HCT116 (cell line): ENCODE data around the gene ERVMER34-1. TPM values are rescaled to one million over a fixed set of nuclear protein-coding genes. Genes with fewer than 3 reads are reported as not detected.

Source experiments
- ATAC-seq: fragments of 200-7000 bp; cut with Tn5 transposase; 2 replicates; pipeline ENCODE4 v1.9.1; 2020; ENCODE audit warnings: mild to moderate bottlenecking, moderate library complexity
- BruUV-seq: library from RNA; stranded (reverse); fragments of 400-500 nt; replicated peaks from 2 replicates; lab custom pipeline; 2021; lab: Mats Ljungman, UMichigan
- CTCF ChIA-PET: fragments of 300-600 bp; sonication (Branson Sonifier 250); formaldehyde crosslinking; loops from one replicate; lab custom pipeline; 2021; ENCODE audit warnings: antibody characterized with exemption; lab: Charles Lee
- POLR2A ChIA-PET: fragments of 300-600, 350-600 bp; sonication (Branson Sonifier 250); formaldehyde crosslinking; loops from one replicate; lab custom pipeline; 2021; ENCODE audit warnings: antibody characterized with exemption; lab: Charles Lee
- RAD21 ChIA-PET, 2 experiments: fragments of 300-600 bp; sonication (Branson Sonifier 250); formaldehyde crosslinking; loops; one replicate each; lab custom pipeline; 2023; ENCODE audit warnings: low total read pairs in 2 of 2; ENCODE audit not compliant: uncharacterized antibody in 2 of 2, unreplicated experiment in 2 of 2, low non-redundant PET in 1 of 2; lab: Charles Lee
- DNase-seq: peaks from one replicate; pipeline ENCODE4 v3.0.0-alpha.2; 2010; ENCODE audit warnings: low read depth, low spot score
- H2AFZ ChIP-seq: fragments of 200-600 bp; shearing (Covaris generic), sonication (generic); 2 replicates; pipeline ENCODE4 v1.6.1; 2017; ENCODE audit warnings: low read depth, mixed run types, mixed read lengths, antibody characterized with exemption, low read length; ENCODE audit not compliant: poor library complexity, severe bottlenecking
- H3K27ac ChIP-seq: 2 replicates; pipeline ENCODE4 v1.5.1; 2012; ENCODE audit warnings: low read depth, low read length
- H3K27me3 ChIP-seq: fragments of 200-600 bp; sonication (generic); 2 replicates; pipeline ENCODE4 v1.6.1; 2016; ENCODE audit warnings: mixed run types, low read length, mixed read lengths; ENCODE audit not compliant: insufficient read depth
- H3K36me3 ChIP-seq, 2 experiments: fragments of 200-500 bp in 1 of 2; fragments of 200-600 bp in 1 of 2; sonication (Bioruptor generic) in 1 of 2; sonication (generic) in 1 of 2; 2 replicates each; pipeline versions ENCODE4 v1.5.1 to v1.6.1; 2014 to 2016; ENCODE audit warnings: low read length in 2 of 2, inconsistent platforms in 1 of 2, mixed read lengths in 1 of 2, mixed run types in 1 of 2; ENCODE audit not compliant: insufficient read depth in 2 of 2, control insufficient read depth in 1 of 2
- H3K4me1 ChIP-seq, 2 experiments: fragments of 200-600 bp in 1 of 2; sonication (generic) in 1 of 2; 2 replicates each; pipeline versions ENCODE4 v1.5.1 to v1.6.1; 2012 to 2017; ENCODE audit warnings: low read length in 2 of 2, inconsistent platforms in 1 of 2, mild to moderate bottlenecking in 1 of 2, mixed read lengths in 1 of 2, mixed run types in 1 of 2, moderate library complexity in 1 of 2; ENCODE audit not compliant: insufficient read depth in 2 of 2, control insufficient read depth in 1 of 2
- H3K4me2 ChIP-seq: fragments of 200-600 bp; sonication (generic); 2 replicates; pipeline ENCODE4 v1.6.1; 2017; ENCODE audit warnings: mixed run types, low read length, mixed read lengths
- H3K4me3 ChIP-seq, 2 experiments: fragments of 200-600 bp in 1 of 2; sonication (generic) in 1 of 2; replicated peaks in 1 of 2; 2 replicates each; pipeline ENCODE4 v1.5.1; 2011 to 2016; ENCODE audit warnings: low read length in 2 of 2, control low read depth in 1 of 2, low read depth in 1 of 2, mild to moderate bottlenecking in 1 of 2, mixed read lengths in 1 of 2, mixed run types in 1 of 2
- H3K79me2 ChIP-seq: fragments of 200-600 bp; sonication (generic); 2 replicates; pipeline ENCODE4 v1.6.1; 2017; ENCODE audit warnings: mild to moderate bottlenecking, mixed run types, low read length, moderate library complexity, mixed read lengths; ENCODE audit not compliant: insufficient read depth
- H3K9ac ChIP-seq: fragments of 200-600 bp; sonication (generic); 2 replicates; pipeline ENCODE4 v1.6.1; 2016; ENCODE audit warnings: low read length, mixed read lengths
- H3K9me2 ChIP-seq: fragments of 200-600 bp; sonication (generic), shearing (Covaris generic); 2 replicates; pipeline ENCODE4 v1.6.1; 2017; ENCODE audit warnings: mixed run types, mild to moderate bottlenecking, moderate library complexity; ENCODE audit not compliant: insufficient read depth
- H3K9me3 ChIP-seq, 2 experiments: fragments of 200-500 bp in 1 of 2; fragments of 200-600 bp in 1 of 2; sonication (Bioruptor generic) in 1 of 2; sonication (generic) in 1 of 2; 2 replicates each; pipeline ENCODE4 v1.6.1; 2014 to 2017; ENCODE audit warnings: low read length in 2 of 2, mixed read lengths in 2 of 2, inconsistent platforms in 1 of 2, low read depth in 1 of 2, mild to moderate bottlenecking in 1 of 2, mixed run types in 1 of 2, moderate library complexity in 1 of 2; ENCODE audit not compliant: control insufficient read depth in 1 of 2, insufficient read depth in 1 of 2
- H4K20me1 ChIP-seq: fragments of 200-600 bp; sonication (generic), shearing (Covaris generic); 2 replicates; pipeline ENCODE4 v1.6.1; 2017; ENCODE audit warnings: mixed run types, mild to moderate bottlenecking, moderate library complexity; ENCODE audit not compliant: insufficient read depth
- CBX3 ChIP-seq: IDR thresholded peaks from 2 replicates; pipeline ENCODE4 v1.6.1; 2012; ENCODE audit warnings: low read depth
- CEBPB ChIP-seq: IDR thresholded peaks from 2 replicates; pipeline ENCODE4 v1.6.1; 2012; ENCODE audit warnings: low read depth
- EGR1 ChIP-seq: IDR thresholded peaks from 2 replicates; pipeline ENCODE4 v1.6.1; 2012; ENCODE audit warnings: low read depth
- ELF1 ChIP-seq: IDR thresholded peaks from 2 replicates; pipeline ENCODE4 v1.6.1; 2012; ENCODE audit warnings: low read depth, borderline replicate concordance
- EZH2 ChIP-seq: fragments of 200-600 bp; sonication (generic); IDR thresholded peaks from 2 replicates; pipeline ENCODE4 v1.6.1; 2017; ENCODE audit warnings: antibody characterized with exemption, mixed run types
- EZH2phosphoT487 ChIP-seq: fragments of 200-600 bp; IDR thresholded peaks from 2 replicates; pipeline ENCODE4 v1.6.1; 2018; ENCODE audit warnings: antibody characterized with exemption, borderline replicate concordance
- FOSL1 ChIP-seq: IDR thresholded peaks from 2 replicates; pipeline ENCODE4 v1.6.1; 2012; ENCODE audit warnings: low read depth
- JUND ChIP-seq: IDR thresholded peaks from 2 replicates; pipeline ENCODE4 v1.6.1; 2012
- POLR2A ChIP-seq: IDR thresholded peaks from 2 replicates; pipeline ENCODE4 v1.7.0; 2011; ENCODE audit warnings: borderline replicate concordance; ENCODE audit not compliant: insufficient read depth, insufficient read length; ENCODE audit errors: extremely low read depth
- POLR2AphosphoS5 ChIP-seq: IDR thresholded peaks from 2 replicates; pipeline ENCODE4 v1.6.1; 2011; ENCODE audit warnings: mild to moderate bottlenecking, low read depth, low read length, moderate library complexity
- RAD21 ChIP-seq: IDR thresholded peaks from 2 replicates; pipeline ENCODE4 v1.6.1; 2012; ENCODE audit warnings: low read depth, mild to moderate bottlenecking
- SP1 ChIP-seq: IDR thresholded peaks from 2 replicates; pipeline ENCODE4 v1.6.1; 2012; ENCODE audit warnings: low read depth
- SRF ChIP-seq: IDR thresholded peaks from 2 replicates; pipeline ENCODE4 v1.6.1; 2012; ENCODE audit warnings: low read depth
- TCF7L2 ChIP-seq: IDR thresholded peaks from 2 replicates; pipeline ENCODE4 v1.7.0; 2011; ENCODE audit warnings: borderline replicate concordance, inconsistent platforms; ENCODE audit not compliant: insufficient read depth, insufficient read length; ENCODE audit errors: extremely low read depth
- YY1 ChIP-seq: IDR thresholded peaks from 2 replicates; pipeline ENCODE4 v1.6.1; 2011; ENCODE audit warnings: low read length, low read depth, moderate library complexity, mild to moderate bottlenecking; ENCODE audit not compliant: insufficient replicate concordance; ENCODE audit errors: extremely low read depth
- ZFX ChIP-seq: fragments of 450-650 bp; IDR thresholded peaks from 2 replicates; pipeline ENCODE4 v1.6.1; 2017
- ZNF274 ChIP-seq: fragments of 200-500 bp; sonication (Bioruptor generic); IDR thresholded peaks from 2 replicates; pipeline ENCODE4 v1.6.1; 2014; ENCODE audit warnings: mild to moderate bottlenecking, low read depth, low read length, inconsistent platforms
- intact Hi-C: fragments of 100-400 bp; cut with micrococcal nuclease; formaldehyde crosslinking; loops from 2 replicates; pipeline ENCODE4 v1.10.0; 2022
- total RNA-seq: library from RNA; stranded (reverse); gene quantifications from one replicate; pipeline ENCODE4 v1.2.1, GENCODE V29; 2021; ENCODE audit not compliant: unreplicated experiment
- TF ChIP-seq, protein P1 (sequence below), 3 experiments: fragments of 200-600 bp in 1 of 3; sonication (generic) in 1 of 3; IDR thresholded peaks in 2 of 3; conservative IDR thresholded peaks in 1 of 3; 2 replicates each; pipeline ENCODE4 v1.5.1; 2012 to 2017; ENCODE audit warnings: low read depth in 2 of 3, low read length in 2 of 3, antibody characterized with exemption in 1 of 3, borderline replicate concordance in 1 of 3, control low read depth in 1 of 3, mild to moderate bottlenecking in 1 of 3, mixed read lengths in 1 of 3, mixed run types in 1 of 3, moderate library complexity in 1 of 3; ENCODE audit not compliant: insufficient read depth in 1 of 3
- TF ChIP-seq, protein P2 (sequence below): IDR thresholded peaks from 2 replicates; pipeline ENCODE4 v1.6.1; 2012
- TF ChIP-seq, protein P3 (sequence below): IDR thresholded peaks from 2 replicates; pipeline ENCODE4 v1.6.1; 2012

Gene ERVMER34-1
- total RNA-seq, 1 experiment from 2014 or later = 17.5 TPM

DNA sequence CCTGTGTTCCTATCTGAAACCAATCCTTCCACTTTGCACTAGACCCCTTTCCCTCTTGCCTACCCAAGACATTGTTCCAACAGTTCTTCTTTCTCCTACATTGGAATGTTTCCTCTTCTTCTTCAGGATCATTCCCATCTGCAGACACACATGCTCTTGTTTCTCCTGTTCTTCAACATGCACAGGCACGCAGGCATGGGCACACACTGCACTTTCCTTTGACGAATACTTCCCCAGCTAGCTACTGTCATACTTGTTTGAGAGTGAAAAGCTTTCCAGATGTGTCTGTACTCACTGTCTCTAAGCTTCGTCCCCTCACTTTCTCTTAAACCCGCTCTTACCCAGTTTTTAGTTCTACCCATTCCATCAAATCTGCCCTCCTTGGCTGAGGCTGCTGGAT lies 31.8 kb upstream of the ERVMER34-1 start:
- no peak overlapping the region for H3K27ac ChIP-seq
- ATAC-seq (no peak), DNase-seq (no peak)
- no TSS peak for BruUV-seq
- H3K9me2 ChIP-seq = no peaks in the 10 kb centered on the region
- no peaks in the 10 kb centered on the region for H3K4me1 ChIP-seq
- CTCF ChIA-PET = no interaction called here
- POLR2A ChIA-PET = no interaction called here
- H3K36me3 ChIP-seq = no peaks in the 10 kb centered on the region
- H3K27me3 ChIP-seq = no peaks in the 10 kb centered on the region
- H2AFZ ChIP-seq = no peak overlapping the region
- no peak overlapping the region for H3K4me3 ChIP-seq
- TF ChIP-seq, protein P1, sequence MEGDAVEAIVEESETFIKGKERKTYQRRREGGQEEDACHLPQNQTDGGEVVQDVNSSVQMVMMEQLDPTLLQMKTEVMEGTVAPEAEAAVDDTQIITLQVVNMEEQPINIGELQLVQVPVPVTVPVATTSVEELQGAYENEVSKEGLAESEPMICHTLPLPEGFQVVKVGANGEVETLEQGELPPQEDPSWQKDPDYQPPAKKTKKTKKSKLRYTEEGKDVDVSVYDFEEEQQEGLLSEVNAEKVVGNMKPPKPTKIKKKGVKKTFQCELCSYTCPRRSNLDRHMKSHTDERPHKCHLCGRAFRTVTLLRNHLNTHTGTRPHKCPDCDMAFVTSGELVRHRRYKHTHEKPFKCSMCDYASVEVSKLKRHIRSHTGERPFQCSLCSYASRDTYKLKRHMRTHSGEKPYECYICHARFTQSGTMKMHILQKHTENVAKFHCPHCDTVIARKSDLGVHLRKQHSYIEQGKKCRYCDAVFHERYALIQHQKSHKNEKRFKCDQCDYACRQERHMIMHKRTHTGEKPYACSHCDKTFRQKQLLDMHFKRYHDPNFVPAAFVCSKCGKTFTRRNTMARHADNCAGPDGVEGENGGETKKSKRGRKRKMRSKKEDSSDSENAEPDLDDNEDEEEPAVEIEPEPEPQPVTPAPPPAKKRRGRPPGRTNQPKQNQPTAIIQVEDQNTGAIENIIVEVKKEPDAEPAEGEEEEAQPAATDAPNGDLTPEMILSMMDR (IDR thresholded peaks at IDR 0.05 in 2 of 3, conservative IDR thresholded peaks at IDR 0.05 in 1 of 3; ENCODE audit: borderline replicate concordance in 1 of 3, insufficient read depth in 1 of 3, low read depth in 2 of 3, low read length in 2 of 3) = no peak
- TF ChIP-seq EGR1 (no peak), POLR2AphosphoS5 (no peak), YY1 (no peak), EZH2phosphoT487 (no peak), SRF (no peak), SP1 (no peak), ELF1 (no peak), FOSL1 (no peak), TCF7L2 (no peak), JUND (no peak), CEBPB (no peak), EZH2 (no peak), CBX3 (no peak), RAD21 (no peak), POLR2A (no peak), ZNF274 (no peak), ZFX (no peak)
- TF ChIP-seq, protein P2, sequence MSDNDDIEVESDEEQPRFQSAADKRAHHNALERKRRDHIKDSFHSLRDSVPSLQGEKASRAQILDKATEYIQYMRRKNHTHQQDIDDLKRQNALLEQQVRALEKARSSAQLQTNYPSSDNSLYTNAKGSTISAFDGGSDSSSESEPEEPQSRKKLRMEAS = no peak
- TF ChIP-seq, protein P3, sequence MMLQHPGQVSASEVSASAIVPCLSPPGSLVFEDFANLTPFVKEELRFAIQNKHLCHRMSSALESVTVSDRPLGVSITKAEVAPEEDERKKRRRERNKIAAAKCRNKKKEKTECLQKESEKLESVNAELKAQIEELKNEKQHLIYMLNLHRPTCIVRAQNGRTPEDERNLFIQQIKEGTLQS = no peak
- RAD21 ChIA-PET = no interaction called here
- no peak overlapping the region for H3K9ac ChIP-seq
- H4K20me1 ChIP-seq = no peaks in the 10 kb centered on the region
- H3K79me2 ChIP-seq = no peaks in the 10 kb centered on the region
- intact Hi-C loops = no loop called here
- H3K4me2 ChIP-seq = no peak overlapping the region
- H3K9me3 ChIP-seq = no peaks in the 10 kb centered on the region
